Measurements from ENCODE around the gene FAM110C. TPM values are rescaled to one million over a fixed set of nuclear protein-coding genes. Genes with fewer than 3 reads are reported as not detected.
A peak's percentile ranks its signal among the peaks of the same experiment; 100 is the strongest.

FAM110C gene
- total RNA-seq, 4 donors from 2014 or later, result 23.7 to 53.9 (median 41.8) TPM

- no peaks in the 10 kb centered on the region for H3K4me1 ChIP-seq
- no peaks in the 10 kb centered on the region for H3K27me3 ChIP-seq
- intact Hi-C loops (cut with DNase I; ENCODE audit: low total_unique reads), result no loop called here
- in situ Hi-C loops (cut with MboI; ENCODE audit: low pct_ligation_motif_present in 1 of 4, low pct_unique_long_range_greater_than_20kb in 1 of 4, low sequenced_read_pairs in 3 of 4), result no loop called here
- H3K4me3 ChIP-seq, result no peak overlapping the region
- TF ChIP-seq EP300 (IDR thresholded peaks at IDR 0.05; ENCODE audit: low read depth) (no peak), CTCF (IDR thresholded peaks at IDR 0.05) (no peak), POLR2AphosphoS5 (IDR thresholded peaks at IDR 0.05) (no peak), POLR2A (IDR thresholded peaks at IDR 0.05) (no peak)
- no peak for DNase-seq
- H3K9me3 ChIP-seq, result peaks cover 14 to 15% of the 10 kb centered on the region in 2 donors
- H3K27ac ChIP-seq, result no peak overlapping the region
- WGBS, 2 donors (ENCODE audit: low coverage in 1 of 2), result 76 to 81% methylated on average over 4 of the region's 4 CpGs
- no peaks in the 10 kb centered on the region for H3K36me3 ChIP-seq
Measured at GRCh38 chr2:55587-56448, 9.5 kb upstream of the FAM110C start.

GRCh38 chr2:51613-52012, 5.3 kb upstream of the FAM110C start:
- in situ Hi-C loops (cut with MboI; ENCODE audit: low pct_ligation_motif_present in 1 of 4, low pct_unique_long_range_greater_than_20kb in 1 of 4, low sequenced_read_pairs in 3 of 4) (no loop called here), intact Hi-C loops (cut with DNase I; ENCODE audit: low total_unique reads) (no loop called here)
- Histone ChIP-seq H3K4me1 (peaks cover 7 to 18% (median 14%) of the 10 kb centered on the region in 4 donors), H3K27me3 (peaks cover 17% of the 10 kb centered on the region), H3K36me3 (no peaks in the 10 kb centered on the region), H3K4me3 (no peak overlapping the region), H3K9me3 (no peaks in the 10 kb centered on the region), H3K27ac (no peak overlapping the region)
- TF ChIP-seq POLR2AphosphoS5 (IDR thresholded peaks at IDR 0.05) (no peak), CTCF (IDR thresholded peaks at IDR 0.05) (no peak), EP300 (IDR thresholded peaks at IDR 0.05; ENCODE audit: low read depth) (no peak), POLR2A (IDR thresholded peaks at IDR 0.05) (no peak)
- 65 to 71% methylated on average over 2 of the region's 2 CpGs for WGBS, 2 donors (ENCODE audit: low coverage in 1 of 2)
- DNase-seq, result no peak

GRCh38 chr2:47737-48136, 1.4 kb upstream of the FAM110C start:
- Histone ChIP-seq H3K27ac (peak overlapping the region; percentile 88 to 93 (median 92)), H3K9me3 (no peaks in the 10 kb centered on the region), H3K4me3 (peak overlapping the region in 1 of 4 donors; percentile 73), H3K4me1 (peaks cover 7 to 20% (median 19%) of the 10 kb centered on the region in 4 donors), H3K36me3 (no peaks in the 10 kb centered on the region), H3K27me3 (peaks cover 47% of the 10 kb centered on the region)
- TF ChIP-seq CTCF (IDR thresholded peaks at IDR 0.05) (no peak), POLR2AphosphoS5 (IDR thresholded peaks at IDR 0.05) (no peak), POLR2A (IDR thresholded peaks at IDR 0.05) (no peak), EP300 (IDR thresholded peaks at IDR 0.05; ENCODE audit: low read depth) (no peak)
- WGBS, 2 donors (ENCODE audit: low coverage in 1 of 2), result 28 to 46% methylated on average over 3 of the region's 3 CpGs
- intact Hi-C loops (cut with DNase I; ENCODE audit: low total_unique reads) (no loop called here), in situ Hi-C loops (cut with MboI; ENCODE audit: low pct_ligation_motif_present in 1 of 4, low pct_unique_long_range_greater_than_20kb in 1 of 4, low sequenced_read_pairs in 3 of 4) (no loop called here)
- DNase-seq, result peak; percentile 38

- no peak for TF ChIP-seq POLR2AphosphoS5 (IDR thresholded peaks at IDR 0.05)
- no peak for TF ChIP-seq EP300 (IDR thresholded peaks at IDR 0.05; ENCODE audit: low read depth)
- no peak for TF ChIP-seq CTCF (IDR thresholded peaks at IDR 0.05)
- DNase-seq, result no peak
- Histone ChIP-seq H3K9me3 (no peaks in the 10 kb centered on the region), H3K27me3 (peaks cover 47% of the 10 kb centered on the region), H3K36me3 (no peaks in the 10 kb centered on the region), H3K4me3 (peak overlapping the region in 3 of 4 donors; percentile 61 to 73 (median 73)), H3K27ac (peak overlapping the region; percentile 88 to 93 (median 92)), H3K4me1 (peaks cover 7 to 24% (median 22%) of the 10 kb centered on the region in 4 donors)
- 34% methylated on average over 13 of the region's 14 CpGs; no CpG with 5 or more reads in 1 of the 2 donors for WGBS, 2 donors (ENCODE audit: low coverage in 1 of 2)
- intact Hi-C loops (cut with DNase I; ENCODE audit: low total_unique reads) (no loop called here), in situ Hi-C loops (cut with MboI; ENCODE audit: low pct_ligation_motif_present in 1 of 4, low pct_unique_long_range_greater_than_20kb in 1 of 4, low sequenced_read_pairs in 3 of 4) (no loop called here)
Measured at GRCh38 chr2:47346-47725, 1.0 kb upstream of the FAM110C start.

All from transverse colon (tissue), 4 donors.